Sigmoid colon (tissue), 4 donors: ENCODE results near the gene KCNH3.

Experiments
- POLR2A ChIP-seq, 2 donors: fragments of 450-650 bp; IDR thresholded peaks; one replicate each; pipeline ENCODE4 v1.6.1; 2016; ENCODE audit warnings: antibody characterized with exemption in 2 of 2, mild to moderate bottlenecking in 2 of 2, moderate library complexity in 2 of 2
- POLR2AphosphoS5 ChIP-seq, 4 donors: sonication (generic); formaldehyde crosslinking; IDR thresholded peaks; one replicate each; pipeline ENCODE4 v1.6.1; 2017; ENCODE audit warnings: antibody characterized with exemption in 4 of 4

DNA sequence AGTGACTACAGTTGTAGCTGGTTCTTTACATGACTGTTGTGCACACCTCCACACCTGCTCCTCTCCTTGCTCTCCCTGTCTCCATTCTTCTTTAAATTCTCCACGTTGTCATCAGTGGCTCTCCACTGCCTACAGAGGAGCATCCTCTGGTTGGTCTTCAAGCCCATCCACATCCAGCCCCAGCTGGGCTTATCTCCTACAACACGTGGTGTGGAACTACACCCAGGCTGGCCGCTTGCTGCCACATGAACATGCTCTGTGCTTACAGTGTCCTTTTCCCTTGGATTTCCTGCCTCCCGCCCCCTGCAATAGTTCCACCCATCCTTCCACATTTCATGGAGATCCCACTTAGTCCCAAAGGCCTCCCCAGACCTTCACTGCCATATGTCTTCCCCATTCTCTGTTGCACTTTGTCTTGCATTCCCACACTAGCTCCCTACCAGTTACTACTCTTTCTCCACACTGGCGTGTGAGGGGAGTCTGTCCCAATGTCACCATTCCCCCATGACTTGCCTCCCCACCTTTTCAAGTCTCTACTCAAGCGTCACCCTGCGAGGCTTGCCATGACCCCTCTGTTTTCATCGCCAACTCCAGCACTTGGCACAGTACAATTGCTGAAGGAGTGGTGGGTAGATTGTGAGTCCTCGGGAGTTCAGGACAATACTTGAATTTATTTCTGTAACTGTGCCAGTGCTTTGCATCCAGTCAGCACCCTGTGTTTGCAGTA, 38.9 kb downstream of the KCNH3 start:
- TF ChIP-seq POLR2A (IDR thresholded peaks at IDR 0.05) (no peak), POLR2AphosphoS5 (IDR thresholded peaks at IDR 0.05) (no peak)
